DMS153 (cell line): ENCODE results near the gene GPR146.
"Not testable (repeated sequence)": the region's sequence is repeated elsewhere in the genome, so short reads cannot be mapped to it uniquely, and the experiment has no call there.

Source experiments
- DNase-seq: peaks from one replicate; lab custom pipeline; 2025; lab: John Stamatoyannopoulos, UW

GPR146 gene

DNA sequence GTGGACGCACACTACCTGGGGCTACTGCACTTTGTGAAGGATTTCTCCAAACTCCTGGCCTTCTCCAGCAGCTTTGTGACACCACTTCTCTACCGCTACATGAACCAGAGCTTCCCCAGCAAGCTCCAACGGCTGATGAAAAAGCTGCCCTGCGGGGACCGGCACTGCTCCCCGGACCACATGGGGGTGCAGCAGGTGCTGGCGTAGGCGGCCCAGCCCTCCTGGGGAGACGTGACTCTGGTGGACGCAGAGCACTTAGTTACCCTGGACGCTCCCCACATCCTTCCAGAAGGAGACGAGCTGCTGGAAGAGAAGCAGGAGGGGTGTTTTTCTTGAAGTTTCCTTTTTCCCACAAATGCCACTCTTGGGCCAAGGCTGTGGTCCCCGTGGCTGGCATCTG lies 14.0 kb downstream of the GPR146 start:
- DNase-seq: no peak

DNA sequence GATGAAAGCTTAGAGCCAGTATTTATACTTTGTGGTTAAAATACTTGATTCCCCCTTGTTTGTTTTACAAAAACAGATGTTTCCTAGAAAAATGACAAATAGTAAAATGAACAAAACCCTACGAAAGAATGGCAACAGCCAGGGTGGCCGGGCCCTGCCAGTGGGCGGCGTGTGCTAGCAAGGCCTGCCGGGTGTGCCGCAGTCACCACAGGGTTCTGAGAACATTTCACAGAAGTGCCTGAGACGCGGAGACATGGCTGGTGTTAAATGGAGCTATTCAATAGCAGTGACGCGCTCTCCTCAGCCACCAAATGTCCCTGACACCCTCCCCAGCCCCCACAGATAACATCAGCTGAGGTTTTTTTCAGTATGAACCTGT lies 14.5 kb downstream of the GPR146 start:
- no peak for DNase-seq

DNA sequence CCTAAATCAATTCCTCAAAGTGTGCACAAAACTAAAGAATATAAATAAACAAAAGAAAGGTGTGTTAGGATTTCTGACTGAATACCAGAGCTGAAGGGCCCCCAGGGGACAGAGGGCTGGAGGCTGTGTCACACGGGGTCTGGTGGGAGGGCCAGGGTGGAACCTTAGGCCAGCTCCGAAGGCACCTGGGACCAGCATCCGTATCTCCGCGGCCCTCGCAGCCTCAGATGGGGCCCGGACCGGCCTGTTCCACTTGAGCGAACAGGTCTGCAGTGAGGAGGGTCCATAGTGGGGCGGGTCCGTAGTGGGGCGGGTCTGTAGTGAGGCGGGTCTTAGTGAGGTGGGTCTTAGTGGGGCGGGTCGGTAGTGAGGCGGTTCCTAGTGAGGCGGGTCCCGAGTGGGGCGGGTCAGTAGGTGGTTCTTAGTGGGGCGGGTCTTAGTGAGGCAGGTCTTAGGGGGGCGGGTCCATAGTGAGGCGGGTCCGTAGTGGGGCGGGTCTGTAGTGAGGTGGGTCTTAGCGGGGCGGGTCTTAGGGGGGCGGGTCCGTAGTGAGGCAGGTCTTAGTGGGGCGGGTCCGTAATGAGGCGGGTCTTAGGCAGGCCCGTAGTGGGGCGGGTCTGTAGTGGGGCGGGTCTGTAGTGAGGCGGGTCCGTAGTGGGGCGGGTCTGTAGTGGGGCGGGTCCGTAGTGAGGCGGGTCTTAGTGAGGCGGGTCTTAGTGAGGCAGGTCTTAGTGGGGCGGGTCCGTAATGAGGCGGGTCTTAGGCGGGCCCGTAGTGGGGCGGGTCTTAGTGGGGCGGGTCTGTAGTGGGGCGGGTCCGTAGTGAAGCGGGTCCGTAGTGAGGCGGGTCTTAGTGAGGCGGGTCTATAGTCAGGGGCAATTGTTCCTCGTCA lies 15.1 kb downstream of the GPR146 start:
- DNase-seq: peak; percentile 52

DNA sequence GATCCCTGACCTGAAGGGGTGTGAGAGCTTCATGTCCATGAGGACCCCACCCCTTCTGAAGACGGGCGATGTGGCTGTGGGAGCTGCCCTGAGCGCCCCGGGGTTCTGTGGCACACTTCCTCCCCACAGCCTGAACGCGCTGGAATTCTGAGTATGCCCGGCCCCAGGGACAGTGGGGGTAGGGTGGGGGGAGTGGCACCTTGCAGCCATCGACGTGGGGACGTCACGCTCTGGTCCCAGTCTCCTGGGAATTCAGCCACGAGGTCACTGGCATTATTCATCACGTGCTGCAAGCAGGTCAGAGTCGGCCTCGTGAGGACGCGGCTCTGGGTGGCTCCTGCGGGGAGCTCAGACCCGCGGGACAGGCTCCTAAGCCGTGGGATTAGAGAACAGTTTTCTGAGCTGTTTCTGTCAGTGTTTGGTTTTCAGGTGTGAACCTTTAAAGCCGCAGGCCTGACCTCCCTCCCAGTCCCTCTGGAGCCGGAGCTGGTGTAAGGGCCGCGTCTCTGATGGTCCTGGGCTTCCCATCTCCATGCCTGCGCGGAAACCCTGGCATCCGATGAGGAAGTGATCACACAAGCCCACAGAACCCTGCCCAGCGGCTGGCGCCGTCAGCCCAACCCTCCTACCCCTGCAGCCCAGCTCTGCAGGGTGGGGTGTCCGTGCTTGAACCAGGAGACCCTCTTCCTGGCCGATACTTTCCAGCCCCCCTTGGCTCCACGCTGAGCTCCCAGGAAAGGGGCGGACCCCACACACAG lies 16.1 kb downstream of the GPR146 start:
- no peak for DNase-seq

DNA sequence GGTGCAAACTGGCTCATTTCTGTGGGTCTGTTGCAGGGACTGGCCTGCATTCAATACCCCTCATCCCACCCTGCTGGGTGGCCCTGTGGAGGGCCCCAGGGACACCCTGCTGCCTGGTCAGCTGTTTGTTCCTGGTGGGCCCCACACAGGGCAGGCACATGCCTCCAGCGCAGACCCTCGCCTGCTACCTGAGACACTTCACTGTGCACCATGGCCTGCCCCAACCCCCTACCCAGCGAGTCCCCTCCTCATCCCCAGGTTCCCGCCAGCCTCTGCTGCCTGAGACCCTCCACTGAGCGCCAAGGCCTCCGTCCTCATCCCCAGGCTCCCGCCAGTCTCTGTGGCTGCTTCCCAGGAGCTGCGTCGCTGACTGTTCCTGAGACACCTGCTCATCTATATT lies 16.8 kb downstream of the GPR146 start:
- DNase-seq: no peak

- no peak for DNase-seq
Observed at GRCh38 chr7:1062296-1063294, 18.2 kb downstream of the GPR146 start.

DNA sequence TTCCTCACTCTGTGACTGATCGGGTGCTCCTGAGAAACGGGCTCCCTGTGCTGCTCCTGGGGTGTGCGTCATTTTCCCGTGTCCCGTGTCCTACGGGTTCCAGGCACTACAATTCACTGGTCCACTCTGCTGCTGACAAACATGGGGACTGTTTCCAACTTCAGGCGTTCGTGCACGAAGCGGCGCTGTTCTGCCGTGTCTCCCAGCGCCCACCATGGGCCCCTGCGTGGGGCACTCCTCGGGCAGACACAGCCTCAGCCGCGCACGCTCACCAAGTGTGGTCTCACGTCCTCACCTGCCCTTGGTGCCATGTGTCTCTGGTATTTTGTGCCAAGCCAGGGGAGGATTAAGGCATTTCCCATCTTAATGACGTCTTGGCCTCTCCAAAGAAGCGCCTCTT lies 19.0 kb downstream of the GPR146 start:
- DNase-seq: no peak

- DNase-seq: no peak
Observed at GRCh38 chr7:1064581-1064980, 20.2 kb downstream of the GPR146 start.

DNA sequence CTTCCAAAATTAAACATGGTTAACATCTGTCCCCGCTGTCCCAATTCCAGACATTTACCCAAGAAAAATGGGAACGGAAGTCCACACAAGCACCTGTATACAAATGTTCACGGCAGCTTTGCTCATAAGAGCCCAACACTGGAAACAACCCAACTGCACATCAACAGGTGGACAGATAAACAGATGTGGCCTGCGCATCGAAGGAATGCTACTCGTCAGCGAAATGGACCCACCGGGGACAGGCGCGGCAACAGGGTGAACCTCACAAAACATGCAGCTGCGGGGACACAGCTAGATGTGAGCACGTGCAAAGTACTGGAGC lies 20.9 kb downstream of the GPR146 start:
- no peak for DNase-seq

GRCh38 chr7:1065585-1066241 lies 21.4 kb downstream of the GPR146 start:
- peak; percentile 50 for DNase-seq

GRCh38 chr7:1066242-1066588 lies 21.9 kb downstream of the GPR146 start:
- no peak for DNase-seq

DNA sequence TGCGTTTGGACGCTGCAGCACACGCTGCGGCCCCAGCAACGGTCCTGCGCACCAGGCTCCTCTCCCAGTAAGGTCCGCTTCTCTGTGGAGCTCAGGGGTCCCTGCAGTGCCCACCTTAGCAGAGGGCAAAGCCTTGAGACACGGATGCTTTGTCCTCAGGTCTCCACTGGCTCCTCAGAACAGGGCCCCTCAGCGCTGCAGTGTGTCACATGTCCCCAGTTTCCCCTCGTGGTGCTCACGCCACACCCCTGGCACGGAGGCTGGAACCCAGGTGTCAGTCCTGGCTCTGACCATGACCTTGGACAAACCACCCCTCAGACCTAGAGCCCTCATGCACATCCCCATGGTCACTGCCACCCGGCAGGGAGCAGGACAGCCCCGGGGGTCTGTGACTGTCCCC lies 23.7 kb downstream of the GPR146 start:
- DNase-seq: no peak

GRCh38 chr7:1068619-1069018 lies 24.3 kb downstream of the GPR146 start:
- DNase-seq: no peak

DNA sequence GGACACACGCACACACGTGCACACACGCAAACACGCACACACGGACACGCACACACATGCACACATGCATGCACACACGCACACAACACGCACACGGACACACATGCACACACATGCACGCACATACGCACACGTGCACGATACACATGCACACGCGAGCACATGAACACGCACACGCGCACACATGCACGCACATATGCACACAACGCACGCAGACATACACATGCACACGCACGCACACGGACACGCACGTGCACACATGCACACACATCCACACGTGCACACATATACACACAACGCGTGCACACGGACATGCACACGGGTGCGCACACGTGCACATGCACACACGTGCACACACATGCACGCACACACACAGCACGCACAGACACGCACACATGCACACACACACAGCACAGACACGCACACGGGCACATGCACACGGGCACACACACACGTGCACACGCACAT lies 26.2 kb downstream of the GPR146 start:
- DNase-seq: no peak

DNA sequence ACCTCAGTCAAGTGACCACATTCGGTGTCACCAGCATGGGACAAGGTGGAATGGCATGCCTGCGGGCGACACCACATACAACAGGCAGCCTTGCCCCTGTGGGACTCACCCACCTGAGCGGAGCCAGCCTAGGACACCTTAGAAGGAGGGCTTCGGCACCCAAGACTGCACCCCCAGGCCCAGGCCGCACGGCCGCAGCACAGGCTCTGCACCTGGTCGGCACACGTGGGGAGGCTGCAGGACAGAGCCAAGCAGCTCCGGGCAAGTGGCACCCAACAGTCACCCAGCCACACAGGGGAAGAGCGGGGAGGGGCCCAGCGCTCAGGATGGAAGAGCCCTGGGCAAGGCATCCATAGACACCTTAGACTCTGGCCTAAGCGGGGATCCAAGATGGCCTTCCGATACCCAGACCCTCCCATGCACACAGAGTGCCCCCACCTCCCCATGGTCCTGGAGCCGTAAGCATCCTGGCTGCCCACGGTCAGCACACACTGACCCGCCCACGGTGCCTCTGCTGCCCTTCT lies 27.4 kb downstream of the GPR146 start:
- no peak for DNase-seq

DNA sequence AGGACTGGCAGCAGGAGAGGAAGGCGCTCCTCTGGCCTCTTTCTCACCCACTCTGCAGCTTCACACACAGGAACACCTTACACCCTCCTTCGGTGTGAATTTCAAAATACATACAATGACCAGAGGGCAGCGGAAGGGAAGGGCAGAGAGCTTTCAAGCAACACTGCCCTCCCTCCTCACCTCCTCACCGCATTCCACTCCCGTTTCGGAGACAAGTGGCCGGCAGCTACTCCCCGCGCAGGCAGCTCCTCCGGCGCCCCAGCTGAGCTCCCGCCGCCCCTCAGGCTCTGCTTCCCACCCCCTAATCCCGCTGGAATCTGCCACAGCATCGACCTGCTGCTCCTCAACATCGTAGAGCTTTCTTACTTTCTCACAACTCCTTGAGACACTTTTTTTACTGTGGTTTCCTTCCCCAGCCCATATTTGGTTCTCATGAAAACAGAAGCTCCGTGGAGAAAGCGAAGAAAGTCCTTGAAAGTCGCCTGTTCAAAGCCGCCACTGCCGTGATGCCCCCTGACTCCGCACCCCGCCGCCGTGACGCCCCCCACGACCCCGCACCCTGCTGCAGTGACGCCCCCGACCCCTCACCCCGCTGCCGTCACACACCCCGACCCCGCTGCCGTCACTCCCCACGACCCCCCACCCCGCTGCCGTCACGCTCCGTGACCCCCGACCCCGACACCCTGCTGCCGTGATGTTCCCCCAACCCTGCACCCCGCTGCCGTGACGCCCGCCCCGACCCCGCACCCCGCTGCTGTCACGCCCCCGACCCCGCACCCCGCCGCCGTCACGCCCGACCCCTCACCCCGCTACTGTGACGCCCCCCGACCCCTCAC lies 29.0 kb downstream of the GPR146 start:
- DNase-seq: no peak

GRCh38 chr7:1074018-1074417 lies 29.7 kb downstream of the GPR146 start:
- not testable (repeated sequence) for DNase-seq

DNA sequence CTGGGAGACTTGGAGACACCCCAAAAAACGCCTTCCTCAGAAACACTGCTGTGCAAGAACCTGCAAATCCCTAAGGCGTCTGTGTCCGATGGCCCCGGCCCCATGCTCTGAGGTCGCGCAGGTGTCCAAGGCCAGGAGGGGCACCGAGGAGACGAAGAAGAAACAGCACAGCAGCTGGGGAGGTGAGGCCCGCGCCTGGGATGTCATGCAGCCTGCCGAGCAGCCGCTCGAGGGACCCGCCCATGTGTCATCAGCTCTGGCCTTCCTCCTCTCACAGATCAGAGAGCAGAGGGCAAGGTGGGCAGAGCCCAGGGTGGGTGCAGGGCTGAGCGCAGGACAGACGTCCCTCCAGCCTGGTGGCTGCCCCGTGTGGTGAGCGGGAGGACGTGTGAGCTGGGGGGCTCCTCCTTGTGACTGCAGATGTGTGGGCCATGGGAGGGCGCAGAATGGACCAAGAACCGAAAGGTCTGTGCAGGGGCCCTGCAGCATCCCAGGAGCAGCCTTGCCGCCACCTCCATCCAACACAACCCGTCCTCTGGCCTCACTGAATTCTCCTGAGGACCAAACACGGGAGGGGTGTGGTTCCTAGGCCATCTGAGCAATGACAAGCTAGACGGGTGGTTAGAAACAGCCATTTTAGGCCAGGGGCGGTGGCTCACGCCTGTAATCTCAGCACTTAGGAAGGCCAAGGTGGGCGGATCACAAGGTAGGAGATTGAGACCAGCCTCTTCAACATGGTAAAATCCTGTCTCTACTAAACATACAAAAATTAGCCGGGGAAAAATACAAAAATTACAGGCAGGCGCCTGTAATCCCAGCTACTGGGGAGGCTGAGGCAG lies 30.5 kb downstream of the GPR146 start:
- no peak for DNase-seq

GRCh38 chr7:1076184-1077072 lies 32.1 kb downstream of the GPR146 start:
- no peak for DNase-seq
